Prostate gland (tissue), 2 donors: ENCODE results near the gene S100Z. TPM values are rescaled to one million over a fixed set of nuclear protein-coding genes. Genes with fewer than 3 reads are reported as not detected.
A peak's percentile ranks its signal among the peaks of the same experiment; 100 is the strongest.

Experiments used
- DNase-seq: peaks from one replicate; pipeline ENCODE4 v3.0.0-alpha.2; 2019; ENCODE audit warnings: low spot score
- H3K27ac ChIP-seq, 2 donors: fragments of 200-600 bp; sonication (generic); 2 replicates each; pipeline ENCODE4 v1.5.1; 2017 to 2019
- H3K27me3 ChIP-seq: fragments of 200-600 bp; sonication (generic); replicated peaks from 2 replicates; pipeline ENCODE4 v1.5.1; 2019; ENCODE audit not compliant: insufficient read depth
- H3K36me3 ChIP-seq, 2 donors: fragments of 200-600 bp; sonication (generic); 1 replicate in 1 of 2; 2 replicates in 1 of 2; pipeline versions ENCODE4 v1.5.1 to v1.8.1; 2017 to 2019
- H3K4me1 ChIP-seq: fragments of 200-600 bp; sonication (generic); replicated peaks from 2 replicates; pipeline ENCODE4 v1.5.1; 2019
- H3K4me3 ChIP-seq, 2 donors: fragments of 200-600 bp; sonication (generic); 2 replicates each; pipeline ENCODE4 v1.5.1; 2017 to 2019
- H3K9me3 ChIP-seq: fragments of 200-600 bp; sonication (generic); 2 replicates; pipeline ENCODE4 v1.5.1; 2017
- CTCF ChIP-seq, 4 experiments: fragments of 200-600 bp in 2 of 4; fragments of 450-650 bp in 2 of 4; sonication (generic) in 2 of 4; IDR thresholded peaks; 1 replicate in 3 of 4; 2 replicates in 1 of 4; pipeline ENCODE4 v1.5.1; 2016 to 2019; ENCODE audit warnings: antibody characterized with exemption in 4 of 4, mild to moderate bottlenecking in 2 of 4, moderate library complexity in 2 of 4
- POLR2A ChIP-seq: fragments of 450-650 bp; IDR thresholded peaks from one replicate; pipeline ENCODE4 v1.6.1; 2016; ENCODE audit warnings: antibody characterized with exemption, mild to moderate bottlenecking
- POLR2AphosphoS5 ChIP-seq: sonication (generic); formaldehyde crosslinking; IDR thresholded peaks from one replicate; pipeline ENCODE4 v1.6.1; 2017; ENCODE audit warnings: antibody characterized with exemption
- WGBS: methylation state at CpG from one replicate; pipeline ENCODE4 v1.1.5; 2018; 5-methylcytosine and 5-hydroxymethylcytosine counted together
- intact Hi-C: fragments of 100-400 bp; cut with DNase I; formaldehyde crosslinking; loops from one replicate; pipeline ENCODE4 v1.14.2; 2022
- total RNA-seq, 2 donors: library from RNA; depleted of rRNA; stranded (reverse); fragments of >200 nt; gene quantifications; one replicate each; pipeline ENCODE4 v1.1.0, GENCODE V29; 2016

S100Z gene
- total RNA-seq, 2 donors from 2014 or later = 1.7 TPM; not detected in 1

DNA sequence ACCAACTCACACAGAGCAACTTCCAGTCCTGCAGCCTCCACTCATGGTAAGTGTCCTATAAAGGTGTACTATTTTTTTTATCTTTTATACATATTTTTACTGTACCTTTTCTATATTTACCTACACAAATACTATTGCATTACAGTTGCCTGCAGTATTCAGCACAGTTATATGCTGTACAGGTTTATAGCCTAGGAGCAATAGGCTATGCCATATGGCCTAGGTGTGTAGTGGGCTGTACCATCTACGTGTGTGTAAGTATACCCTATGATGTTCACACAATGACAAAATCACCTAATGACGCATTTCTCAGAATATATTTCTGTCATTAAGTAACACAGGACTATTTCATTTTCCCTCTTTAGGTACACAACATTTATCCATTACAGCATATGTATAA lies 16.7 kb downstream of the S100Z start:
- Histone ChIP-seq H3K27ac (no peak overlapping the region), H3K36me3 (no peaks in the 10 kb centered on the region), H3K4me3 (no peak overlapping the region), H3K9me3 (no peaks in the 10 kb centered on the region), H3K27me3 (no peaks in the 10 kb centered on the region), H3K4me1 (no peaks in the 10 kb centered on the region)
- intact Hi-C loops = loop anchor here (10.0 kb wide), 1 partner anchor 628 kb away; the partner anchor contains the start of gene WDR41
- 82% methylated on average over 2 of the region's 2 CpGs for WGBS
- no peak for DNase-seq
- TF ChIP-seq CTCF (IDR thresholded peaks at IDR 0.05) = no peak

DNA sequence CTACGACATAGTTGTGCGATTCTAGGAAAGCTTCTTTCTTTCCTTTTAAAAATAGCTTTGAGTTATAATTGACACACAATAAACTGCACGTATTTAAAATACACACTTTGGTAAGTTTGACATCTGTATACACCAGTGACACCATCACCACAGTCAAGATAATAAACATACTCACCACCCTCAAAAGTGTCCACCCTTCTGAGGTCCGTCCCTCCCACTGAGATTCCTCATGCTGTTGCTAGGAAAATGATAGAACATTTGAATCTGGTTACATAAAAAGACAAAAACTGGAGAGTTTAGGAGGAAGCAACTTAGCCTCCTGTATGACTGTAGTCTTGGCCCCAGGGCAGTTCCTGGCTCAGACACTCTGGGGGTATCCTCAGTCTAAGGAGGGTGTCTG lies 17.2 kb downstream of the S100Z start:
- Histone ChIP-seq H3K4me3 (no peak overlapping the region), H3K27me3 (no peaks in the 10 kb centered on the region), H3K9me3 (no peaks in the 10 kb centered on the region), H3K4me1 (no peaks in the 10 kb centered on the region), H3K36me3 (no peaks in the 10 kb centered on the region), H3K27ac (no peak overlapping the region)
- 65% methylated on average over 4 of the region's 4 CpGs for WGBS
- TF ChIP-seq POLR2AphosphoS5 = no peak
- no peak for TF ChIP-seq POLR2A
- no peak for DNase-seq
- intact Hi-C loops = loop anchor here (10.0 kb wide), 1 partner anchor 628 kb away; the partner anchor contains the start of gene WDR41

DNA sequence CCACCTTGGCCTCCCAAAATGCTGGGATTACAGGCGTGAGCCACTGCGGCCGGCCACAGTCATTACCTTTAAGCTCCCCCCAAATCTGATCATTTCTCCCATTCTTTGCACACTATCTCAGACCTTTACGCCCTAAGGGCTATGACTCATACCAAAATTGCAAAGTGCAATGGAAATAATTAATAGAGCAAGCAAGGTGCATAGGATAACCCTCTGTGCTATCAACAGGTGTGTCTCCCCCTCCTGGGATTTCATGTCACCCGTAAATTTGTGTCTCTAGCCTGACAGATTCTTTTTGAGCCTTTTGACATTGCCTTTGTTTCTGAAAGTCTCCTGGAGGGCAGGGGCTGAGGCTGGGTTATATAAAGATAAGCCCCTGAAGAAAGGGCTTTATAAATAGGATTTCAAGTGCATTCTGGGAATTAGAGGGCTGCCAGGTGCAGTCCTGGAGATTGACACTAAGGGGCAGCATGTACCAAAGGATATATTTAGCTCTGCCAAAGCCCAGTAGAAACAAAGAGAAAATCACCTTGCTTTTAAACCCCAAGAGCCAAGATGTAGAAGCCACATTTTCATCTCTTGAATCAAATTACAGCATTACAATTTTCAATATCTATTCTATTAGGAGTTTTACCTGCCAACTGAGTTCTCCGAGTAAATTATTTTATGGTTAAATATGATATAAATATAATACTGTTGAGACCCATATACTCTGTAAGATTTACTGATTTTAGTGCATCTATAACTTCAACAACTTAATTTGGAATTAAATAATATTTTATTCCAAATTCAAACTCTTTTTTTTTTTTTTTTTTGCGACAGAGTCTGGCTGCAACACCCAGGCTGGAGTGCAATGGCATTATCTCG lies 18.2 kb downstream of the S100Z start:
- no peaks in the 10 kb centered on the region for H3K4me1 ChIP-seq
- H3K27ac ChIP-seq = no peak overlapping the region
- peak in 3 of 4 experiments; percentile 50 to 78 (median 77) for TF ChIP-seq CTCF (IDR thresholded peaks at IDR 0.05)
- TF ChIP-seq POLR2A = no peak
- no peak for TF ChIP-seq POLR2AphosphoS5
- no peaks in the 10 kb centered on the region for H3K36me3 ChIP-seq
- H3K27me3 ChIP-seq = no peaks in the 10 kb centered on the region
- WGBS = 69% methylated on average over 8 of the region's 8 CpGs
- no peak overlapping the region for H3K4me3 ChIP-seq
- H3K9me3 ChIP-seq = no peaks in the 10 kb centered on the region
- intact Hi-C loops = loop anchor here (10.0 kb wide), 1 partner anchor 627 kb away; the partner anchor contains the start of gene WDR41
- DNase-seq = peak; percentile 42

DNA sequence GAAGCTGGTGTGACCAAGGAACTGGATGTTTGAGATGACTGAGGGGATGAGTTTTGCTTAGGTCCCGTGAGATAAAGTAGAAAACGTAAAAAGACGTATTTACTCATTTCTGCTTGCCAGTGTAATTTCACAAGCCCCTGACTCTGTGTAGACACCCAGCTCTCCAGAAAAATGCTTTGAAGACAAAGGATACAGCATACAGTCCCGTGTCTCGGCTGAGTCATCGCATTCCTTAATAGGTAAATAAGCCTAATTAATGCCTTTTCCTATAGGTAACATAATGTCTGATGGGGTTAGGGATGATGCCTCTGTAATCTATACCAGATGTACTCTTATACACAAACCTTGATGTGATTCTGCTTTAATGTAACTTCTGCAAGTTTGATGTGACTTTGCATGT lies 20.2 kb downstream of the S100Z start:
- intact Hi-C loops = no loop called here
- Histone ChIP-seq H3K9me3 (no peaks in the 10 kb centered on the region), H3K4me3 (no peak overlapping the region), H3K36me3 (no peaks in the 10 kb centered on the region), H3K4me1 (no peaks in the 10 kb centered on the region), H3K27me3 (no peaks in the 10 kb centered on the region), H3K27ac (no peak overlapping the region)
- DNase-seq = no peak
- TF ChIP-seq CTCF (IDR thresholded peaks at IDR 0.05) (no peak), POLR2A (no peak), POLR2AphosphoS5 (no peak)
- 63% methylated on average over 6 of the region's 6 CpGs for WGBS

DNA sequence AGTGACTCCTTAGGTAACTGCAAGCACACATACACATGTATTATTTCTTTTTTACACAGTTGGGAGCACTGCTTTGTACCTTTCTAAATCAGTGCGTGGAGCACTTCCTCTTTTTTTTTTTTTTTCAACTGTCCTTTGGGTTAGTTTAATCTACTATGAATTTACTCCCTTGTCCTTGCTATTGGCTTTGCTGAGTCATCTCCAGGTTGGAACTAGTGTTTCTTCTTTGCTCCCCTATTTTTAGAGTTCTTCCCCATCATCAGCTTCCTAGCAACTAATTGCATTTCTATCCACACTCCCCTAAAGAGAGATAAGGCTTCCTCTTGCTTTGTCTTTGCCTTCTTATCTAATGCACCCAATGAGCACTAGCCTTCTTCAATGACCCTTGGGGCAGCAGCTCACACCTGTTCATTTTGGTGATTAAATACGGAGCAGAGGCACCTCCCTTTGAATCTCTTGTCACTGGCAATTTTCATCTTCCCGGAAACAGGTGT lies 24.3 kb downstream of the S100Z start:
- intact Hi-C loops = no loop called here
- TF ChIP-seq POLR2A (no peak), CTCF (IDR thresholded peaks at IDR 0.05) (no peak), POLR2AphosphoS5 (no peak)
- Histone ChIP-seq H3K36me3 (no peaks in the 10 kb centered on the region), H3K27ac (no peak overlapping the region), H3K27me3 (no peaks in the 10 kb centered on the region), H3K4me1 (no peaks in the 10 kb centered on the region), H3K9me3 (no peaks in the 10 kb centered on the region), H3K4me3 (no peak overlapping the region)
- 39% methylated on average over 3 of the region's 3 CpGs for WGBS
- no peak for DNase-seq
